Right ventricle myocardium superior (tissue), 1 donor: ENCODE measurements around the gene EPHB6. TPM values are rescaled to one million over a fixed set of nuclear protein-coding genes. Genes with fewer than 3 reads are reported as not detected.
A peak's percentile ranks its signal among the peaks of the same experiment; 100 is the strongest.

Source experiments
- ATAC-seq: fragments of 200-7000 bp; cut with Tn5 transposase; one replicate; pipeline ENCODE4 v1.9.1; 2020; ENCODE audit warnings: mild to moderate bottlenecking; ENCODE audit not compliant: poor library complexity
- DNase-seq: peaks from one replicate; pipeline ENCODE4 v3.0.0-alpha.2; 2020
- intact Hi-C: fragments of 100-400 bp; cut with DNase I; formaldehyde crosslinking; loops from one replicate; pipeline ENCODE4 v1.11.2; 2022
- long read RNA-seq: library from polyadenylated mRNA; unstranded; transcript quantifications from one replicate; pipeline ENCODE4 v2.0.0, GENCODE V29; 2021
- total RNA-seq: library from RNA; stranded (reverse); fragmentation: NEBNext Ultra II Directional; extraction: Animal tissue kit (Norgen Biotek cat#: 25700); gene quantifications from one replicate; pipeline ENCODE4 v1.2.1, GENCODE V29; 2021
- donor health status: DM: no; HTN: yes; CAD: no; lungs with severe emphysema.

The EPHB6 gene, protein sequence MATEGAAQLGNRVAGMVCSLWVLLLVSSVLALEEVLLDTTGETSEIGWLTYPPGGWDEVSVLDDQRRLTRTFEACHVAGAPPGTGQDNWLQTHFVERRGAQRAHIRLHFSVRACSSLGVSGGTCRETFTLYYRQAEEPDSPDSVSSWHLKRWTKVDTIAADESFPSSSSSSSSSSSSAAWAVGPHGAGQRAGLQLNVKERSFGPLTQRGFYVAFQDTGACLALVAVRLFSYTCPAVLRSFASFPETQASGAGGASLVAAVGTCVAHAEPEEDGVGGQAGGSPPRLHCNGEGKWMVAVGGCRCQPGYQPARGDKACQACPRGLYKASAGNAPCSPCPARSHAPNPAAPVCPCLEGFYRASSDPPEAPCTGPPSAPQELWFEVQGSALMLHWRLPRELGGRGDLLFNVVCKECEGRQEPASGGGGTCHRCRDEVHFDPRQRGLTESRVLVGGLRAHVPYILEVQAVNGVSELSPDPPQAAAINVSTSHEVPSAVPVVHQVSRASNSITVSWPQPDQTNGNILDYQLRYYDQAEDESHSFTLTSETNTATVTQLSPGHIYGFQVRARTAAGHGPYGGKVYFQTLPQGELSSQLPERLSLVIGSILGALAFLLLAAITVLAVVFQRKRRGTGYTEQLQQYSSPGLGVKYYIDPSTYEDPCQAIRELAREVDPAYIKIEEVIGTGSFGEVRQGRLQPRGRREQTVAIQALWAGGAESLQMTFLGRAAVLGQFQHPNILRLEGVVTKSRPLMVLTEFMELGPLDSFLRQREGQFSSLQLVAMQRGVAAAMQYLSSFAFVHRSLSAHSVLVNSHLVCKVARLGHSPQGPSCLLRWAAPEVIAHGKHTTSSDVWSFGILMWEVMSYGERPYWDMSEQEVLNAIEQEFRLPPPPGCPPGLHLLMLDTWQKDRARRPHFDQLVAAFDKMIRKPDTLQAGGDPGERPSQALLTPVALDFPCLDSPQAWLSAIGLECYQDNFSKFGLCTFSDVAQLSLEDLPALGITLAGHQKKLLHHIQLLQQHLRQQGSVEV
- 2.6 TPM for total RNA-seq
- long read RNA-seq, partial matches to known transcripts = 4 of 11 reads
- long read RNA-seq, other reads (novel, unspliced or antisense) = 7 of 11 reads

DNA sequence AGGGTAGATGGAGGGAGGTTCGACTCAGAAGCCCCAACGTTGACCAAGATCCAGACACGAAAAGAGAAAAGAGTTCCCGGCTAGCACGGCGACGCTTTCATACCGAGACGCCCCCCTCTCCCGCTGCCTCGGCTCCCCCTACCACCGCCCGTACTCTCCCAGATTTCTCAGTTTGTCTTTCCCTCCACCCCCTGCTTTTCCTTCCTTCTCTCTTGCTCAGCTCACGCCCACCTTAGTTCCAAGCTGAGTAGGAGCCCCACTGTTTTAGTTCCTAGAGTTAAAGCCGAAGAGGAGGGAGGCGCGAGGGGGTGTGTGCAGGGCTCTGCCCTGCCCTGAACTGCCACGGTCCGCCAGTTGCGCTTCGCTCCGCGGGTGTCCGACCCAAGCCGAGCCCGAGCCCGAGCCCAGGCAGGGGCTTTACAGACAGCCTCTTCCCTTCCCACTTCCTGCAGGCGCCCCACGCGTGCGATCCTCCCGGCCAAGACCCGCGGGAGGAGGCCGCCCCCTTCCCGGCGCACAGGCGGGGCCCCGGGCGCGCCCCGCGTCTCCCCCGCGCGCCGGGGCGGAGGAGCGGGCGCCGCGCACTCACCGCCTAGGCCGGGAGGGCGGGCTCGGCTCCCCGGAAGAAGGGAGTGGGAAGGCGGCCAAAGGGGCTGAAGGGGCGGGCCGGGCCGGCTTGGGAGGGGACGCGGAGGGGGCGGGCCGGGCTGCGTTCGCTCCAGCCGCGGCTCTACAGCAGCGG, at the start of gene EPHB6:
EPHB6 (plus strand) TSS at position 705 of the 742 bp plus-strand sequence. CDS start 8,152 bp downstream, outside the sequence.
- DNase-seq (peak; percentile 88), ATAC-seq (peak; percentile 89)
- intact Hi-C loops = loop anchor here (10.0 kb wide), 2 partner anchors 150 to 360 kb away; no protein-coding TSS in a partner anchor

GRCh38 chr7:142805350-142806021, 49.4 kb upstream of the EPHB6 start:
- DNase-seq = no peak
- ATAC-seq = no peak
- intact Hi-C loops = no loop called here

DNA sequence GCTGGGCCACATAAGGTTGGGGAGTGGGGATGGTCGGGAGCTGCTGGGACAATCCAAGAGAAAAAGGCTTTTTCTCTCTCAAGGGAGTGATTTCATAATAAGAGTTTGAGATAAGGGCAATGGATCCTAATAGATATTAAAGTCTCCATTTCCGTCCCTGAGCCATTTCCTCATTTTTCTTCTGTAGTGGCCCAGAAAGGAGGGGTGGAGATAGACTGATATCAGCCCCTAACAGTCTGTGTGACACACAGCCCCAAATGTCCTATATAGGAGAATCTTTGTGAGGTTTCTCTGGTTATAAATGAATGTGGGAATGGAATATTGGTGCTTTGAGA, 48.9 kb upstream of the EPHB6 start:
- ATAC-seq (no peak), DNase-seq (no peak)
- intact Hi-C loops = no loop called here

- intact Hi-C loops = no loop called here
- ATAC-seq = no peak
- DNase-seq = no peak
Measured at GRCh38 chr7:142806957-142807356, 47.9 kb upstream of the EPHB6 start.

DNA sequence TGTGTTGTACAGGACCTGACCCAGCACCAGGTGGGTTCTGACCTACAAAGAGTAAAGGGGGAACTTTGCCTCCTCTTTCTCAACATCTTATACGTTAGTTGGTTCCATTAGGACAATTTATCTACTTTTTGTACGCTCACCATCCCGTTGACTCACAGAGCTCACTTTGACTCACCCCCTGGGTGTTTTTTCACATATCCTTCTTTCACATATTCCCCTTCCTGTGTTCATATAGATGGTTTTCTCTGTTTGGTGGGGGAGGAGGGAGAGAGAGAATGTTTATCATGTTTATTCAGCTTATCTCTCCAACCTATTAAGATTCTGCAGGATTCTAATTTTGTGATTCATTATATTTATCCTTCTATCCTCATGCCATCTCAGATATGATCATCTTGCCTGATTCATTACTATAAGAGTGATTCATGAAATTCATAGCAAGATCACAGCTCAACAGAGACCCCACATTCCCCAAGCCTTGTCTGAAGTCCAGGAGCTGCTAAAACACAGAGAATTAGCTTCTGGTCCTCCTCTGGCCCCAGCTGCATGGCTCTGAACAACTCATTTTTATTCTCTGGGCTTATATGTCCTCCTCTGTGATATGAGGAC, 46.9 kb upstream of the EPHB6 start:
- DNase-seq (no peak), ATAC-seq (no peak)
- intact Hi-C loops = no loop called here

- intact Hi-C loops = no loop called here
- ATAC-seq (no peak), DNase-seq (no peak)
Measured at GRCh38 chr7:142808461-142808801, 46.4 kb upstream of the EPHB6 start.

GRCh38 chr7:142808802-142809583, 45.9 kb upstream of the EPHB6 start:
- DNase-seq (peak; percentile 47), ATAC-seq (peak; percentile 25)
- intact Hi-C loops = no loop called here

- intact Hi-C loops = no loop called here
- DNase-seq = no peak
- no peak for ATAC-seq
Measured at GRCh38 chr7:142809671-142810070, 45.2 kb upstream of the EPHB6 start.

GRCh38 chr7:142811154-142811737, 43.6 kb upstream of the EPHB6 start:
- intact Hi-C loops = no loop called here
- no peak for DNase-seq
- peak; percentile 53 for ATAC-seq

GRCh38 chr7:142812437-142813215, 42.2 kb upstream of the EPHB6 start:
- ATAC-seq (no peak), DNase-seq (no peak)
- intact Hi-C loops = no loop called here

DNA sequence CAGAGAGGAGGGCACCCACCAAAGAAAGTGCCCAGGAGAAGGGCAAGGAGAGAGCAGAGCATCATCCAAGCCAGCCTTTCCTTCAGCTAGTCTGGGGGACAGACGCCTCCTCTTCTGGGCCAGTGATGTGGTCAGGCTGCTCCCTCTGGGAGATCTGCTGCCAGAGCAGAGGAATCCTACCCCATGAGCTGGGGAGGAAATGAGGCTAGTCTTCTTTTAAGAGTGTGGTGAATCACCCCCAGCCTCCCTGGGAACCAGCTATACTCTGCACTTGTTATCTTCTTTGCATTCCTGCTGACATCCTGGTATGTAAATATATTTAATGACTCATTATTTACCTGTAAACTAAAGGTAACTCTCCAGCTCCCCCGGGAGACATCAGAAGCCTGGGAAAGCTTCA, 41.6 kb upstream of the EPHB6 start:
- ATAC-seq = no peak
- DNase-seq = no peak
- intact Hi-C loops = no loop called here

GRCh38 chr7:142813699-142814098, 41.2 kb upstream of the EPHB6 start:
- no peak for DNase-seq
- ATAC-seq = no peak
- intact Hi-C loops = no loop called here

DNA sequence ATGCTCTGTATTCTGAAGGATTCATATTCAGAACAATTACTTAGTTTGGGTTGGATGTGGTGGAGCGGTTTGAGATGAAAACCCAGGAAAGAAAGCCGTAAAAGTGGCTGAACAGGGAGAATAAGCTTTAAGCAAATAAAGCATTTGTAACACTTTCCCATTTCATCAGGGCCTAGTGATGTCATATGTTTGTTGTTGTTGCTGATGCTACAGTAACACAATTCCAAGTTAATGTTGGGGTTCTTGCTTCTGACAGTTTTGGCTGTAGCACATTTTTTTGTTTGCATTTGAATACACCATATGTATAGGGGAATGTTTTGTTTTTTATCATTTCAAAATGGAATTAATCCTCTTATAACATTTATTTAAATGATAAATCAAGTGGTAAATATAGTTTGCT, 40.4 kb upstream of the EPHB6 start:
- intact Hi-C loops = no loop called here
- ATAC-seq = no peak
- DNase-seq = no peak

DNA sequence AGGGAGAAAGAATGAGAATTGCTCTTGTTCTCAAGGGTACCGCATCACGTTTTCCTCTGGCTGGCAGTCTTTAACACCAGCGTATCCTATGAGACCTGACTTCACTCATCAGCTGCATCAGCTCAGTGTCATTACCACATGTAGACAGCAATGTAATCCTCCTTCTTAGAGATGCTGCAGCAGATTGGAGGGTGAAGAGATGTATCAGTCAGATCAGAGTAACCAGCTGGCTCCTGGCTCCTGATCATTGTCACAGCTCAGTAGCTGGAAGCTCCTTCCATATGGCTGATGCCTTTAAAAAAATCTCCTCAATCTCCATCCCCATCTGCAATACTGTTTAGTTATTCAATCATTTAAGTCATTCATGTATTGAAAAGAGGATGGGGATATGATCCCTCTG, 39.7 kb upstream of the EPHB6 start:
- intact Hi-C loops = no loop called here
- no peak for ATAC-seq
- no peak for DNase-seq

GRCh38 chr7:142817506-142817905, 37.4 kb upstream of the EPHB6 start:
- ATAC-seq (no peak), DNase-seq (no peak)
- intact Hi-C loops = no loop called here

- intact Hi-C loops = no loop called here
- ATAC-seq (no peak), DNase-seq (no peak)
Measured at GRCh38 chr7:142819530-142819929, 35.3 kb upstream of the EPHB6 start.
